Transverse colon (tissue), 4 donors: ENCODE measurements around the gene LAMTOR2. TPM values are rescaled to one million over a fixed set of nuclear protein-coding genes. Genes with fewer than 3 reads are reported as not detected.

Experiments
- DNase-seq: peaks from one replicate; pipeline ENCODE4 v3.0.0-alpha.2; 2019
- H3K27ac ChIP-seq, 4 donors: fragments of 200-600 bp; sonication (generic); 2 replicates each; pipeline ENCODE4 v1.5.1; 2016 to 2018; ENCODE audit warnings: inconsistent platforms in 4 of 4
- H3K27me3 ChIP-seq: fragments of 200-600 bp; sonication (generic); 2 replicates; pipeline ENCODE4 v1.5.1; 2017; ENCODE audit warnings: inconsistent platforms
- H3K36me3 ChIP-seq, 4 donors: fragments of 200-600 bp; sonication (generic); 2 replicates each; pipeline ENCODE4 v1.5.1; 2017 to 2019; ENCODE audit warnings: inconsistent platforms in 4 of 4
- H3K4me1 ChIP-seq, 4 donors: fragments of 200-600 bp; sonication (generic); 2 replicates each; pipeline ENCODE4 v1.5.1; 2017 to 2020; ENCODE audit warnings: inconsistent platforms in 4 of 4
- H3K4me3 ChIP-seq, 4 donors: fragments of 200-600 bp; sonication (generic); 1 replicate in 1 of 4; 2 replicates in 3 of 4; pipeline versions ENCODE4 v1.5.1 to v1.6.1; 2017 to 2019; ENCODE audit warnings: inconsistent platforms in 4 of 4
- H3K9me3 ChIP-seq, 2 donors: fragments of 200-600 bp; sonication (generic); 2 replicates each; pipeline ENCODE4 v1.5.1; 2017 to 2019; ENCODE audit warnings: inconsistent platforms in 2 of 2
- EP300 ChIP-seq: sonication (generic); formaldehyde crosslinking; IDR thresholded peaks from one replicate; pipeline ENCODE4 v1.6.1; 2017; ENCODE audit warnings: antibody characterized with exemption, low read depth
- POLR2A ChIP-seq: fragments of 450-650 bp; IDR thresholded peaks from one replicate; pipeline ENCODE4 v1.6.1; 2016; ENCODE audit warnings: antibody characterized with exemption, mild to moderate bottlenecking, moderate library complexity
- POLR2AphosphoS5 ChIP-seq, 3 donors: sonication (generic); formaldehyde crosslinking; IDR thresholded peaks; one replicate each; pipeline ENCODE4 v1.6.1; 2016; ENCODE audit warnings: antibody characterized with exemption in 3 of 3
- WGBS, 2 donors: methylation state at CpG; one replicate each; pipeline ENCODE4 v1.1.5; 2018; ENCODE audit warnings: low coverage in 1 of 2; 5-methylcytosine and 5-hydroxymethylcytosine counted together
- in situ Hi-C, 4 donors: fragments of 200-750 bp; cut with MboI; loops; one replicate each; pipeline versions ENCODE4 v1.15.0 to v1.15.1; 2017; ENCODE audit warnings: low sequenced_read_pairs in 3 of 4, low pct_ligation_motif_present in 1 of 4, low pct_unique_long_range_greater_than_20kb in 1 of 4
- intact Hi-C: fragments of 100-400 bp; cut with DNase I; formaldehyde crosslinking; loops from one replicate; pipeline ENCODE4 v1.15.1; 2023; ENCODE audit warnings: low total_unique reads
- total RNA-seq, 4 donors: library from RNA; depleted of rRNA; stranded (reverse); fragments of >200 nt; gene quantifications; one replicate each; pipeline ENCODE4 v1.1.0, GENCODE V29; 2016
- TF ChIP-seq, protein P1 (sequence below), 5 experiments: fragments of 200-600 bp in 3 of 5; fragments of 450-650 bp in 2 of 5; sonication (generic) in 3 of 5; IDR thresholded peaks; 1 replicate in 2 of 5; 2 replicates in 3 of 5; pipeline ENCODE4 v1.5.1; 2016 to 2017; ENCODE audit warnings: antibody characterized with exemption in 5 of 5, inconsistent platforms in 3 of 5, mild to moderate bottlenecking in 2 of 5, moderate library complexity in 1 of 5

LAMTOR2 gene
- total RNA-seq, 4 donors from 2014 or later: 20.9 to 70.9 (median 47.5) TPM

DNA sequence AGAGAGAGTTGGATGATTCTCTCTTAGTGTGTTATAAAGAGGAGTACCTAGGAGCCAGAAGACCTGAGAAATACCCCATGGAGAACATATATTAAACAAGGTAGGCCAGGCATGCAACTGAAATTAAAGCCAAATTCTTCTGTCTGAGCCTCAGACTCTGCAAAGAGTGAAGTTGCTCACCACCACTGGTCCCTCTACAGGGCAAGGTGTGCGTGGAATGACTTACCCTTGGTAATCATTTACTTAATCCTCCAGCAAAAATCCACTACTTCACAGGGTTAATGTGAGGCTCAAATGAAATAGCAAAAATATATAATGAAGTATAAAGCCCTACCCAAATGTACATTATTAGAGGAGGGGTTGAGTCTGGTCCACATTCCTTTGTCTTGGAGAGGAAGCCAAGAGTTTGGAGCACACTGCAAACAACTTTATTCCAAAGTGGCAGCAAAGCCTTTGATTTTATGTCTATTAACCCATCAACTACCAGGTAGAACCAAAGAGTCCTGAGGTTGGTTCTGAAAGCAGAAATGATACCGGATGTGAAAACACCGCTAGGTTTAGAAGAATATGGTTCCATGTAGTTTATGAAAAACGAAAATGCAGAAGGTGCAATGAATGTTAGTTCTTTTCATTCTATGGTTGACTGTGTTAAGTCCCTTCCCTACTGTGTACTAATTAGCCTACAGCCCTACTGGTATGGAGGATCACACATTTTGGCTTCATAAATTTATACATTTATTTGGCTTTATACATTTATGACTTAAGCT, 42.3 kb upstream of the LAMTOR2 start:
- H3K36me3 ChIP-seq: peaks cover 0 to 68% (median 25%) of the 10 kb centered on the region in 4 donors
- DNase-seq: no peak
- no peaks in the 10 kb centered on the region for H3K27me3 ChIP-seq
- intact Hi-C loops (no loop called here), in situ Hi-C loops (no loop called here)
- H3K9me3 ChIP-seq: no peaks in the 10 kb centered on the region
- 68 to 75% methylated on average over 4 of the region's 4 CpGs for WGBS, 2 donors
- TF ChIP-seq EP300 (no peak), POLR2A (no peak), POLR2AphosphoS5 (IDR thresholded peaks at IDR 0.05) (no peak)
- TF ChIP-seq, protein P1, sequence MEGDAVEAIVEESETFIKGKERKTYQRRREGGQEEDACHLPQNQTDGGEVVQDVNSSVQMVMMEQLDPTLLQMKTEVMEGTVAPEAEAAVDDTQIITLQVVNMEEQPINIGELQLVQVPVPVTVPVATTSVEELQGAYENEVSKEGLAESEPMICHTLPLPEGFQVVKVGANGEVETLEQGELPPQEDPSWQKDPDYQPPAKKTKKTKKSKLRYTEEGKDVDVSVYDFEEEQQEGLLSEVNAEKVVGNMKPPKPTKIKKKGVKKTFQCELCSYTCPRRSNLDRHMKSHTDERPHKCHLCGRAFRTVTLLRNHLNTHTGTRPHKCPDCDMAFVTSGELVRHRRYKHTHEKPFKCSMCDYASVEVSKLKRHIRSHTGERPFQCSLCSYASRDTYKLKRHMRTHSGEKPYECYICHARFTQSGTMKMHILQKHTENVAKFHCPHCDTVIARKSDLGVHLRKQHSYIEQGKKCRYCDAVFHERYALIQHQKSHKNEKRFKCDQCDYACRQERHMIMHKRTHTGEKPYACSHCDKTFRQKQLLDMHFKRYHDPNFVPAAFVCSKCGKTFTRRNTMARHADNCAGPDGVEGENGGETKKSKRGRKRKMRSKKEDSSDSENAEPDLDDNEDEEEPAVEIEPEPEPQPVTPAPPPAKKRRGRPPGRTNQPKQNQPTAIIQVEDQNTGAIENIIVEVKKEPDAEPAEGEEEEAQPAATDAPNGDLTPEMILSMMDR (IDR thresholded peaks at IDR 0.05): no peak
- no peak overlapping the region for H3K27ac ChIP-seq
- H3K4me3 ChIP-seq: no peak overlapping the region
- H3K4me1 ChIP-seq: no peaks in the 10 kb centered on the region

DNA sequence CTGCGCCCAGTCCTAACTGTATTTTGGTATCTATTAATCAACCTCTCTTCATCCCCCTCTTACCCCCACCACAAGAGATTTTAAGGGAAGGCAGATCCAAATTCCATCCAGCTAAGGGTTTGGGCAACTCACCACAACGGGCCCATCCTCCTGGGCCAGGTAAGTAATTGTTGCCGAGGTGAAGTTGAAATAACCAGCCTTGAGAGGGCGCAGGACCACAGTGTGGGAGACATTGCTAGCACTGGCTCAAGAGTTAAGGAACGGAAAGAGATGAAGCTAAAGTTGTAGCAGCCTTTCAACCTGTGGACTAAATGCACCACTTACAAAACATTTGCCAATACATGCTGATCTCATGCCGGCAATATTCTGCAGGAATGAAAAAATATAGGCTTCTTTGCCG, 39.8 kb upstream of the LAMTOR2 start:
- Histone ChIP-seq H3K4me3 (no peak overlapping the region), H3K27ac (no peak overlapping the region), H3K9me3 (no peaks in the 10 kb centered on the region), H3K4me1 (peaks cover 3 to 10% (median 5%) of the 10 kb centered on the region in 4 donors), H3K27me3 (no peaks in the 10 kb centered on the region), H3K36me3 (peaks cover 0 to 54% (median 27%) of the 10 kb centered on the region in 4 donors)
- TF ChIP-seq EP300 (no peak), POLR2AphosphoS5 (IDR thresholded peaks at IDR 0.05) (no peak), POLR2A (no peak)
- TF ChIP-seq, protein P1 (IDR thresholded peaks at IDR 0.05): no peak
- intact Hi-C loops (no loop called here), in situ Hi-C loops (no loop called here)
- no peak for DNase-seq
- WGBS, 2 donors: 94 to 100% methylated on average over 4 to 7 of the region's 7 CpGs

DNA sequence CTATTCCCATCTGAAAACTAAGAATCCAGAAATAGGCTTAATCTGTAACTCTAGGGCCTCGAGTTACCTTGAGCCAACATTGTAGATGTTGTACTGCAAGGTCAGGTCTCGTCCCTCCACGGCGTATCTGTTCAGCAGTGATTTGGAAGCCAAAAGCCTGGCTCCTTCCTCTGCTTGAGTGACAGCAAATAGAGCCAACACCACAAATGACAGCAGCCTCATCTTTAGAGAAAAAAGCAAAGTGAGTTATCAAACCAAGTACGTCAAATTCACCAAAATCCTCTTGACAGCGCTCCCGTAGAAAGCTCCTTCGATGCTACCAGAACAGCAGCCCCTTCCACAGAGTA, 34.7 kb upstream of the LAMTOR2 start:
- H3K27ac ChIP-seq: peak overlapping the region; percentile 87 to 94 (median 92)

DNA sequence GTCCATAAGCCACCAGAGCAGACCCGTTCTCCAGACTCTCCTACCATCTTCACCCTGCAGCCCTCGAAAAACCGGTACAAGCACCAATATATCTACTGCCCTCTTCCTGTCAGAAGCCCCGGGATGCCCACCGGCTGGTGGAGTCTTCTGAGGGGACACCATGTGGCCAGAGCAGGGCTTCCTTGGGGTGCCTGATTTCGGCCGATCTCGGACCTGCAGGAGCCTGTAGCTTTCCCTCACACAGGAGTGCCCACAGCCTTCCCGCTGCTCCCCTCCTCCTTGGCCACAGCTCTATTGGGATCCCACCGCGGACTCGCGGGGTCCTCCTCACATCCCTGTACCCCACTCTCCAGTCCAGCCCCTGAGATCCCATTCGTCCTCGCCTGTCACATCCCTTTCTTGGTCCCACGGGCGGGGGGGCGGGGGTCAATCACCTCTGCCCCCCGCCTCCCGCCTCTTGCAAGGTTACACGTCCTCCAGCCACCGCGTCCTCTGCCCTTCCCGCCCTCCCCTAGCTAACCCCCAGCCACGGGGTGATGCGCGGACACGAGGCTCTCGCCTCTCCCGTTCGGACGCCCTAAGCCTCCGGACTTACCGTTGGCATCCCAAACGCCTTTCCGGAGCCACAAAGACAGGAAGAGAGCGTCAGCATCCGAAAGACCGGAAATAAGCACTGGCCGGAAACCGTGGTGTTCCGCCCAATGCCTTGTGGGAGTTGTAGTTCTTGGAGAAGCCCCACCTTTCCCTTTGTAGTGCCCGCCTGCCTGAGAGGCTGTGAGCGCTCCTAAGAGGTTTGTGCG, 34.1 kb upstream of the LAMTOR2 start, which contains the start of gene SSR2:
Gene SSR2, minus strand, starts transcription at position 659 of the 800 bp plus-strand sequence. CDS start 784 bp downstream, outside the sequence.
- Histone ChIP-seq H3K4me1 (peaks cover 6 to 15% (median 13%) of the 10 kb centered on the region in 4 donors), H3K36me3 (peaks cover 0 to 24% (median 2%) of the 10 kb centered on the region in 4 donors), H3K27ac (peak within 1 kb of the TSS; percentile 87 to 94 (median 92)), H3K4me3 (peak within 1 kb of the TSS; percentile 72 to 97 (median 82)), H3K27me3 (no peaks in the 10 kb centered on the region), H3K9me3 (no peaks in the 10 kb centered on the region)
- intact Hi-C loops: no loop called here
- in situ Hi-C loops: no loop called here
- TF ChIP-seq POLR2A (peak; percentile 45), EP300 (no peak), POLR2AphosphoS5 (IDR thresholded peaks at IDR 0.05) (peak; percentile 79 to 88 (median 88))
- TF ChIP-seq, protein P1 (IDR thresholded peaks at IDR 0.05): no peak
- DNase-seq: peak; percentile 92
- WGBS, 2 donors: 0 to 1% methylated on average over 3 to 43 of the region's 45 CpGs

More for the DNA sequence above, 34.7 kb upstream of the LAMTOR2 start:
- intact Hi-C loops (no loop called here), in situ Hi-C loops (no loop called here)
- no peak for TF ChIP-seq EP300
- no peak for TF ChIP-seq POLR2A
- TF ChIP-seq, protein P1 (IDR thresholded peaks at IDR 0.05): no peak
- no peak for TF ChIP-seq POLR2AphosphoS5 (IDR thresholded peaks at IDR 0.05)
- 57% methylated on average over 8 of the region's 8 CpGs; no CpG with 5 or more reads in 1 of the 2 donors for WGBS, 2 donors
- Histone ChIP-seq H3K27me3 (no peaks in the 10 kb centered on the region), H3K36me3 (peaks cover 0 to 24% (median 2%) of the 10 kb centered on the region in 4 donors), H3K4me3 (peak overlapping the region; percentile 72 to 97 (median 82)), H3K9me3 (no peaks in the 10 kb centered on the region), H3K4me1 (peaks cover 6 to 15% (median 13%) of the 10 kb centered on the region in 4 donors)
- no peak for DNase-seq
